Left lobe of liver (tissue), 2 donors: Measurements from ENCODE around the gene AVP. TPM values are rescaled to one million over a fixed set of nuclear protein-coding genes. Genes with fewer than 3 reads are reported as not detected.

Experiments used
- ATAC-seq: fragments of 200-7000 bp; cut with Tn5 transposase; one replicate; pipeline ENCODE4 v1.9.1; 2020; ENCODE audit warnings: mild to moderate bottlenecking, moderate library complexity
- DNase-seq: peaks from one replicate; pipeline ENCODE4 v3.0.0-alpha.2; 2020; ENCODE audit warnings: low spot score
- total RNA-seq: library from RNA; stranded (reverse); gene quantifications from one replicate; pipeline ENCODE4 v1.2.1, GENCODE V29; 2021
- donor health status: DM: no; HTN: no; CAD: no; lungs with moderate emphysema.
- donor health status: DM: no; HTN: yes; CAD: no.

AVP gene
- total RNA-seq, 1 donor from 2014 or later = not detected

DNA sequence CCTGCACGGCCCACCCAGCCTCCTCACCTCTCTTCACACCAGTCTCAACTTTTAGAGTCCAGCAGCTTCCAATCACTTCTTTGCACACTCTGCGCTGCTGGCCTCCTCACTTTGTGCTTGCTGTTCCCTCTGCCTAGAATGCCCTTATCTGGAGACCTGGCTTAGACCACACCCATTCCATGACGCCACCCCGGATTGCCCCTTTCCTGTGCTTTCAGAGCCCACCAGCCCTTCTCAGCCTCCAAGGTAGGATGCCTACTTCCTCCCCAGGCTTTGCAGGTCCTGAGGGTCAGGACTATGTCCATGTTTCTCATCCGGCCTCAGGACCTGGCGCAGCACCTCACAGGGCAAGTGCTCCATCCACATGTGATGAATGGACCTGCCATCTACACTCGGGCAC is 27.0 kb upstream of the AVP start:
- ATAC-seq = no peak
- DNase-seq = no peak

DNA sequence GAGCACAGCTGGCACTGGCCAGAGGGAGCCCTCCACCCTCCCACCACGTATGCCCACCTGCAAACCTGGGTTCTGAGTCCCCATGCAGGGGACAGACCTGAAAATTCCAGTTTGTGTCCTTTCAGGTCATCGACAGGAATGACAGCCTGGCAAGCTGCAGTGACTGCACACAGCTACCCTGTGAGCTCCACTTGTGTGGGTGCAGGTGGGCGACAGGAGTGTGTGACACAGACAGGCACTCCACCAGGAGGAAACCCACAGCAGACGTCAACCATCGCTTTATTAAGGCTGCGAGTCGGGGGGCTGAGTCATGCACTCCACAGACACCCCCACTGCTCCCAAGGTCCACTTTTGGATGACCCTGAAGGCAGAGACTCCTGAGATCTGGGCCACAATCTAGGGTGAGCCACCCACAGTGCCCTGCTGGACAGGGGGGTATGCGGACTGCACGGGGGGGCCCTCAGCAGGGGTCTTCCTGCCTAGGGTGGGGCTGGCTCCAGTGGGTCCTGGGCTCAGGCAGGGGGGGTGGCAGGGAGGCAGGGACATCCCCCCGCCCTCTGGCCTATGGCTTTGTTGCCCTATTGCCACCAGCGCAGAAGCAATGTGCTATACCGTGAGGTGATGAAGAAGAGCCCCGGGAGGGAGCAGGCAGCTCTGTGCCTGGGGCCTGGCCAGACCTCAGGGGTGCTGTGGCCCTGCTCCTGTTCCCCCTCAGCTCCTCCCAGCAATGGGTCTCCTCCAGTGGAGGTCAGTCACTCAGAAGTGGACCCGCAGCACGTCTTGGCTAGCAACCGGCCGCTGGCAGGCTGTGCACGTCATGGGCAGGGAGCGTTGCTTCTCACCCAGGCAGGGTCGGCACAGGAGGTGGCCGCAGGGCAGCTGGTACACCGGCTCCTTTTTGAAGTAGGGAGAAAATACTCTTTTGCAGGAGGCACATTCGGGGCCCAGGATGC is 25.1 kb upstream of the AVP start:
- ATAC-seq = no peak
- DNase-seq = no peak

DNA sequence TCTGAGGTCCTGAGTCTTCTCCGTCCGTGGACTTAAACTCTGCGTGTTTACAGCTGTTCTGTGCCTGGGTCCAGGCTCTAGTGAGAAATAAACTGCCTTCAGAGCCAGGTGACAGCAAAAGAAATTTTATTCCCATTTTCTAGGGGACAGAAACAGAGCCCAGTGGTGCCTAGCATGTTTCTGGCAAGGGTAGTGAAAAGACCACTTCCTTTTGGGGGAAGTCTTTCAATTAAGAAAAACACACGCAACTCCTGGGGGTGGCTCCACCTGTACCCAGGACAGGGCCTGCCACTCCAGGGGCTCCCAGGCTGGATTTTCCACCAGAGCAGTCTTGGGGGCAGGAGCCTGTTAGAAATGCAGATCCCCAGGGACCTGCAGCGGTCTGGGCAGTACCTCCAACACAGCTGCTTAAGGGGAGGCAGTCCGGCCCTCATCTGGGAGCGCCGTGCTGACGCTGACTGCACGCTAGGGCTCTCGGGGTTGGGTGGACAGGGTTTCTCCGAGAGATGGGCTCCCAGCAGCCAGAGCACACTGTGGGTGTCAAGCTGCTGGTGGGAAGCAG is 23.0 kb upstream of the AVP start:
- DNase-seq (no peak), ATAC-seq (no peak)

DNA sequence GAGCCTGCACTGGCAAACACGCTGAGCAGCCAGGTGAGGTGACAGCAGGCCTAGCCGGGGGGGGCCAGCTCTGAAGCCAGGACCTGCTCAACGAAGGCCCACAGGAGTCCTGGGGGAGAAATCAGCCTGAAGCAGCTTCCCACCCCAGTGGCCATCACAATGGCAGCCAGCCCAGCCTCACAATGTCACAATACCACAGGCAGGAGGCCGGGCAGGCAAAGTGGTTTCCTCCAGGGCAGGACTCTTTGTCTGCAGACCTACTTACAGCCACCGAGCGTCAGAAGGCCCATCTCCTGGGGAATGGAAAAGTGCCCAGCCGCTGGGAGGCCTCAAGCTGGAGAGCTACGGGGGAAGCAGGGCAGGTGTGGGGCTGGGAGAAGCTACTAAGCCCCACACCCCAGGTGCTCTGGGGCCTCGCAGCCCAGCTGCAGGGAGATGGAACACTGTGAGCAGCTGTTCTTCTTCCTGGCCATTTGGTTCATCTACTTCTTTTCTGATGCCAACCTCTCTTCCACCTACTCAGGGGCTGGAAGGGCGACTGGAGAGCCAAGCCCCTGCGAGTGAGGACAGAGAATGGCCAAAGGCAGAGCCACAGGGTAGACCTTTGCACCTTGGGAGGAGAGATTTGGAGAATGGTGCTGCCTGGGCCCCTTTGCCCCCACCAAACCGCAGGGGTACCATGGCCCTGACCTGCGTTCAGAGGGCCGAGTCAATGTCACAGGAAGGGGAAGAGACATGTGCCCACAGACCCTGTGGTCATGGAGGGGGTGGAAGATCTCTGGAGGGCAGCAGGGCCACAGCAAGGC is 22.3 kb upstream of the AVP start:
- ATAC-seq = no peak
- DNase-seq = no peak

DNA sequence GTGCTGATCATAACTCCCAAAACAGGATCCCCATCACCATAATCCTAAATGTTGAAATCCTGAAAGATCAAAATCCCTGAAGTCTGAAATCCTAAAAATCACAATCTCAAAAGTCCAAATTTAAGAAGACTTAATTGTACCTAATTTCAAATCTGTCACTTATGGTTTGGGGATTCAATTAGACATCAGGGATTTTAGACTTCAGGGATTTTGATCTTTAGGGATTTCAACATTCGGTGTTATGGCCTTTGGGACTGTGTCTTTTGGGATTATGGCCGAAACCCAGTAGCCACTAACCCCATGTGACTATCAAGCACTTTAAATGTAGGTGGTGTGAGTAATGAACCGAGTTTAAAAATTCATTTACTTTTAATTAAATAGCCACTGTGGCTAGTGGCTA is 21.7 kb upstream of the AVP start:
- no peak for DNase-seq
- no peak for ATAC-seq

DNA sequence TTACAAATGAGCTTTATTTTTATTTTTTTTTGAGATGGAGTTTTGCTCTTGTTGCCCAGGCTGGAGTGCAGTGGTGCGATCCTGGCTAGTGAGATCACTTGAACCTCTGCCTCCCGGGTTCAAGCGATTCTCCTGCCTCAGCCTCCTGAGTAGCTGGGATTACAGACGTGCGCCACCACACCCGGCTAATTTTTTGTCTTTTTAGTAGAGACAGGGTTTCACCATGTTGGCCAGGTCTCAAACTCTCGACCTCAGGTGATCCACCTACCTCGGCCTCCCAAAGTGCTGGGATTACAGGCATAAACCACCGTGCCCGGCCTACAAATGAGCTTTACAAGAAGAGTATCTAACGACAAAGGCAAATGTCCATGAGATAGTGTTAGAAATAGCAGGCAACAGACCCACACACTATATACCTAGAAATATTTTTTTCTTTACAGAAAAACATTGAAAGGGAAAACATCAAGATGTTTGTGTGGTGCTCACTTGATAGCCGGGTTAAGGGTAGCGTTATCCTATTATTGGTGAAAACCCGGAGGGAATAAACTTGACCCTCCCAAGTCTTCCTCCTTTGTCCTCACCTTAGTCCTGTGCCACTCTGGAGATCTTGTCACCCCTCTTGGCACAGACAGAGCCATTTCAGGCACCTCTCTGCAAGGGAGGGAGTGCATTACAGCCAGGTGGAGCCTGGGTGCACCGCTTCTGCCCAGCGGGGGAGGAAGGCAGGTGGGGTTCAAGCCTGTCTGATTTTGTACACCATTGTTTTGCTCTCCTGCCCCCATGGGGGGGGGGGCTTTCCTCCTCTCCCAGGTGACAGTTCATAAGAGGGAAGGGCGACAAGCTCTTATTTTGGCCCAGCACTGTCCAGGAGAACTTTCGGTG is 21.0 kb upstream of the AVP start:
- ATAC-seq (no peak), DNase-seq (no peak)

DNA sequence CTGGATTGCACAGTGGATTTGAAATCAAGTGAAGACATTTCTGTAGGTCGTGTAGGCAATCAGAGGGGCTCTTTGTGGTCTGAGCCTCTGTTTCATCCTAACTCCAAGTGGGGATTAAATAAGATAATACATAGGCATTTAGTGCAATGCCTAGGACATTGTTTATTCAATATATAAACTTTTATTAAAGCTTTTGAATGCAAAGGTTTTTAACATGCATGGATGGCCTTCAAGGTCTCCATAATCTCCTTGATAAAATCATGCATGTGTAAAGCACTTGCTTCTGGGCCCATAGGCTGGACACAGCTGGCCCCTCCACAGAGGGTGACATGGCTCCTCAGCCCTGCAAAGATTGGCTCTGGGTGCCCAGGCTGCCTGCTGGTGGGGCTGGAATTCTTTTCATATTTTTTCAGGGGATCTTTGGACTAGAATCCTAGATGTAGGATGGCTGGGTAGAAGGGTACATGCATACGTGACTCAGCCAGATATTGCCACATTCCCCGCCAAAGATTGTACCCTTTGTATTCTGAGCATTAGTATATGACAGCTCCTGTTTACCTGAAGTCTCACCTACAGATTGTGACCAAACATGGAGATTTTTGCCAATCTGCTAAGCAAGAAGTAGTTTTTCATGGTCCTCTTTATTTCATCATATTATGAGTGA is 19.0 kb upstream of the AVP start:
- ATAC-seq (no peak), DNase-seq (no peak)

DNA sequence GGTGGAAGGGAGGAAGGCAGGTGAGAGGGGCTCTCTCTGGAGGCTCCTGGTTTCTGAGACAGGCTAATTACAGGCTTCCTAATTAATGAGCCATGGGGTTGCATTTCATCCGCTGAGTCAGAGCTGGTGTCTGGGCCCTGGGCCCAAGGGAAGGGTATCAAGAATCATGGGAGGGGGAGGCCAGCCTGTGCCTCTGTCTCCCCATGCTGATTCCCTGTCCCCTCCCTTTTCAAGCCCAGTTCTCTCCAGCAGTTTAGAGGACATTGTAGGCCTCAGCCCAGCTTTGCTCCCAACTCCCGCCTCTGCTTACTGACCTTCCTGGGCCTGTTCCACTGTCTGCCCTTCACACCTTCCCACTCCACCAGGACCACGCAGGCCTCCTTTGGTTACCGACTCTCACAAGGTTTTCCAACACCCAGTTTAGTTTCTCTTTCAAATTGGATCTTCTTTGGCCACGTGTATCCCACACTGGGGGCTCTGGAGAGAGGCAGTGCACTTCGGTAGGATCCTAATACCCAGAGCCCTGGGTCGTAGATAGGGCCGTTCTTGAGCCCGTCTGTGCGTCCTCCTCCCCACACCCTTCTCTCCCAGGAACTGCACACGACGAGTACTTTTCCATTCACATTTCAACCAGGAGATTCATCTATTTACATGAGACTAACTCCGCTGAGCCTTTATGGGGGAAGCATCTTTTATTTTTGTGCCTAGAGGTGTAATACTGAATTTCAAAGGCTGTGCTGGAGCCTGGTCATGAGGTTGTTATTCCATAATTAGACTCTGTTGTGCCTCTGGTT is 18.2 kb upstream of the AVP start:
- no peak for ATAC-seq
- DNase-seq = no peak

DNA sequence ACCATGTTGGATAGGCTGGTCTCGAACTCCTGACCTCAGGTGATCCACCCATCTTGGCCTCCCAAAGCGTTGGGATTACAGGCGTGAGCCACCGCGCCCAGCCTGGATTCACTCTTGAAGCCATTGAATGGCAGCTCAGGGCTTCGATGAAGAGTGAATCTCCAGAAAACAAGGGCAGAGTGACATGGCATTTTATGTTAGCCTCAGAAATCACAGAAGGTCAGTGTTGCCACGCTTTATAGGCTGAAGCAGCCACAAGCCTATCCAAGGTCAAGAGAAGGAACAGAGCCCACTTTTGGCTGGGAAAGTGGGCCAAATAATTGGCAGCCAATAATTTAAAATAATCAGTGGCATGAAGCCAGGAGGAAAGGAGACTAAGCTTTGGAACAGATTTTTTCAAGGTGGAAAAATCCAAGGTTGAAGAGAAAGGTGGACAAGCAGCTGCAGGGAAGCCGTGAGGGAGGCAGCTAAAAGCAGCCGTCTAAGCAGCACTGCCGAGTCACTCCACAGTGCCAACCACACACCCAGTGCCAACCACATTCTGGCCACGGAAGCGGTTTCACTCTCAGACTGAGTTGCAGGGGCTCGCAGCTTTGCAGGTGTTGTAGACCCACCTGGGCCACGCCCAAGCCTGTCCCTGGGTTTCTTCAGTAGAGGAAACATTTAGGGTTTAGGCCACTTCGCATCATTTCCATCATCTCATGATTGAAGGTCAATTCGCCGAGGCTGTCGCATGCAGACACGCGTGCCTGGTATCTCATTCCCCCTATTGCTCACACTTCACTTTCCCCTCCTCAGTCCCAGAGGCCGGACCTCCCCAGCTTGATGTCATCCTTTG is 17.4 kb upstream of the AVP start:
- DNase-seq (no peak), ATAC-seq (no peak)

DNA sequence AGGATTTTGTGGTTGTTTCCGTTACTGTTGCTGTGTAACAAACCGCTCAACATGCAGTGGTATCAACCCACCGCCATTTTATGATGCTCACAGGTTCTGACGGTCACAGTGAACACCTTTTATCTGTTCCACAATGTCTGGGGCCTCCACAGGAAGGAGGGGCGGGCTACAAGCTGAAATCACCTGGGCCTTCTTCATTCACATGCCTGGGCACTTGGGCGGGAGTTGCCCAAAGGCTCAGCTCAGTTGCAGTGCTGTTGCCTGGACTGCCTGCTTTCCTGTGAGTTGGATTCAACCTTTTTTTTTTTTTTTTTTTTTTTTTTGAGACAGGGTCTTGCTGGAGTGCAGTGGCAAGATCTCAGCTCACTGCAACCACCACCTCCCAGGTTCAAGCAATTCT is 16.7 kb upstream of the AVP start:
- ATAC-seq = no peak
- DNase-seq = no peak

DNA sequence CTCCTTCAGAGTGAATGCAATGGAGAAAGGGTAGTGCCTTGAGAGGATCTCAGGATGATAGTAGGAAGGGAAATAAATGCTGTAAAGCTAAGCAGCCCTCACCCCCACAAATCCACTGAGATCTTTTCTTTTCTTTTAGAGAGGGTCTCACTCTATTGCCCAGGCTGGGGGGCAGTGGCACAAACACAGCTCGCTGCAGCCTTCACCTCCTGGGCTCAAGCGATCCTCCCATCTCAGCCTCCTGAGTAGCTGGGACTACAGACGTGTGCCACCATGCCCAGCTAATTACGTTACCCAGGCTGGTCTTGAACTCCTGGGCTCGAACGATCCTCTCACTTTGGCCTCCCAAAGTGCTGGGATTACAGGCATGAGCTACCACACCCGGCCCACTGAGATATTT is 16.0 kb upstream of the AVP start:
- DNase-seq = no peak
- ATAC-seq = no peak

DNA sequence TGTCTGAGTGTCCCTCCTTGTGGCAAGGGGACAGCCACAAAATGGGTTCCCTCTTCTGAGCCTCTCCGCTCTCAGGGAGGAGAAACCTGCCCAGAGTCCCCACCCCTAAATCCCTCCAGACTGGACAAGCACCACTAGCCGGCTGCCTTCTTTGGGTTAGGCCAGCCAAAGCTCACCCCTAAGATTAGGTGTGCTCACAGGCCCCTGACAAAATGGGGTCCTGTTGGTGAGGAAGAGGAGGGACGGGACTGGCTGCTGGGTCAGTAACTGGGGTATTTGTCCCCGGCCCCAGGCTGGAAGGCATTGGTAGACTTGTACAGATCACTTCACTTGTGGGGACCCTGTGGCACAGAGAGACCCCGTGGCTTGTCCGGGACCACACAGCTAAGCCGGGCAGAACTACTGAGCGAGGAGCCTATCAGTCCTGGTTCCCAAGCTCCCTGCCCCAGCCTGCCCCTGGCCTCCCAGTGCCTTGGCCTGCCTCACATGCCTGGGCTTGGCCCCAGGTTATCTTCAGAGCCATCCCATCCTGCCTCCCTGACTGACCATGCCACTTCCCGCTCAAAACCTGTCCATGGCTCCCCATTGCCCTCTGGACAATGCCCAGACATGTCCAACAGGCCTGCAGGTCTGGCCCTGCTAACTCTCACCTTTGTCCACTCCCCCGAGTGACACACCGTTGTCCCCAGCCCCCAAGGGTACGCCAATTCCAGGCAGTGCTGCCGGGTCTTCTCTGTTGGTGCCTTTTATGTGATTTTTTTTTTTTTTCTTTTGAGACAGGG is 10.5 kb upstream of the AVP start:
- no peak for DNase-seq

DNA sequence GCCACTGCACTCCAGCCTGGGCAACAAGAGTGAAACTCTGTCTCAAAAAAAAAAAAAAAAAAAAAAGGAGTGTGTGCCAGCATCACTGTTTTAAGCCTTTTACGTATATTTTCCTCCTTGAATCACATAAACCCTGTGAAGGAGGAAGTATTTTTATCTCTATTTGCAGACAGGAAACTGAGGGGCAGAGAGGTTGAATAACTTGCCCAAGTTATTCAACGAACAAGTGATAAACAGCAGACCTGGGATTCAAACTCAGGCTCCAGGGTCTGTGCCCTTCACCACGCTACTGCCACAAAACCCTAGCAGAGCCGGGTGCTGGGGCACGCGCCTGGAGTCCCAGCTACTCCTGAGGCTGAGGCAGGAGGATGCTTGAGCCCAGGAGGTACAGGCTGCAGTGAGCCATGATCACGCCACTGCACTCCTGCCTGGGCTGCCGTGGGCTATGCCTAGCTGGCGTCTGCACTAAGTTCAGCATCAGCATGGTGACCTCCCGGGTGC is 9.4 kb upstream of the AVP start:
- DNase-seq (no peak), ATAC-seq (no peak)

More for the DNA sequence above, 10.5 kb upstream of the AVP start:
- ATAC-seq = no peak

DNA sequence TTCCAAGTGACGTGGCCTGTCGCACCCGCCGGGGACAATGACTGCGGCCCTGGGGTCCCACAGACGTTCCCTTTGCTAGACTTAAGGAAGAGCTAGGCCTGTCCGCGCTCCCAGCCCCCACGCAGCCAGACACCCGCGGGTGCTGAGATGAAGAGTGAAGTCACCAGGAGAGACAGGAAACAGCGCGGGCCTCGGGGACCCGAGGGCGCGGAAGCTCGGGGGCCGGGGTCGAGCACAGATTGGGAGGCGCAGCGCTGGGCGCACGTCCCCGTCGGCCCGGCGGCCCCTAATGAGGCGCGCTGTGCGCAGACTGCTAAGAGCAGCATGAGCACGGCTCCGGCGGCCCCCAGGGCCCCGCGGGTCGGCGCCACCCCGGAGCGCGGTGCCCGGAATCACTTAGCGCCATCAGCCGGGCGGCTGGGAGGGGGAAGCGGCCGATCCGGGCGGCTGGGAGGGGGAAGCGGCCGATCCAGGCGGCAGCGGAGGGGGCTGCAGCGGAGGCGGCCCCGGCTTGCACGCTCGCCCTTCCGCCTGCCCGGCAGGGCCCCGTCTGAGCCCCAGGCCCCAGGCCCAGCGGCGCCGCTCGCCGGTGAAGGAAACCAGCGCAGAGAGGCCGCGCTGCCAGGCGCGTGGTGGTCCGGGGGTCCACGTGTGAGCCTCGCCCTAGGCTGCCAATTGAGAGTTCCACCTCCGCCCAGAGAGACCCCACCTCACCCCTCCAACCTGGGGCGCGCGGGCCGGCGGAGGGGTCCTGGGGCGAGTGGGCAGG is 8.3 kb upstream of the AVP start:
- ATAC-seq (peak; percentile 13), DNase-seq (no peak)

DNA sequence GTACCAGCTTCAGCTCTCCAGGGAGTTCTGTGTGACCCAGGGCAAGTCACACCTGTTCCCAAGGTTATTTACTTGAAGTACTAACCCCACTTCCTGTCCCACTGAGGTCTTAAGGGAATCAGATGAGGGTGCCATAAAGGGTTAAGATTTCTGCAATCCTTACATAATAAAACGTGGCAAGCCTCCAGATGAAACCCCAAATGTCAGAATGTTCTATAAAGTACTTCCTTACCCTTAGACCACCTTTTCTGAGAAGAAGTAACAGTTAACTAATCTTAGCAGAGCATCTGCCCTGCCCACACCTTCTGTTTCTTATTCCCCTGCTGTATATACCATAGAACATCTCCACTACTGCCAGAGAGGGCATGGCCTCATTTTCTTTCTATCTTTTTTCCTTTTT is 6.0 kb upstream of the AVP start:
- ATAC-seq (no peak), DNase-seq (no peak)

DNA sequence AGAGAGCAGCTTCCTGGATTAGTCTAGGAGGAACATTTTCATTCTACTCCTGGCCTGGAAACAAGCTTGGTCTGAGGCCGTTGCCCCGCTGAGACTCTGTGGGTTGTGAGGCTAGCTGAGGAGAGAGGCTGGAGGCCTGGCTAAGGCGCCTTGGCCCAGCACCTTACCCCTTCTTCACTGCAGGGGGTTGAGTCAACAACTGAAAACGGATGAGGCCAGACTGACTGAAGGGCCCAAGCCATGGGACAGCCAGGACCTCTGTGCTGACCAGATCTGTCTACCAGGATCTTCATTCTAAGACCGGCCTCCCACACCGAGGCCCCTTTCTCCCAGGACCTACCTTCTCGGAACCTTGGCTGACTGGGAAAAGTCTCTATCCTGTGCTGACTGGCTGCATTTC is 3.5 kb upstream of the AVP start:
- DNase-seq (no peak), ATAC-seq (no peak)

DNA sequence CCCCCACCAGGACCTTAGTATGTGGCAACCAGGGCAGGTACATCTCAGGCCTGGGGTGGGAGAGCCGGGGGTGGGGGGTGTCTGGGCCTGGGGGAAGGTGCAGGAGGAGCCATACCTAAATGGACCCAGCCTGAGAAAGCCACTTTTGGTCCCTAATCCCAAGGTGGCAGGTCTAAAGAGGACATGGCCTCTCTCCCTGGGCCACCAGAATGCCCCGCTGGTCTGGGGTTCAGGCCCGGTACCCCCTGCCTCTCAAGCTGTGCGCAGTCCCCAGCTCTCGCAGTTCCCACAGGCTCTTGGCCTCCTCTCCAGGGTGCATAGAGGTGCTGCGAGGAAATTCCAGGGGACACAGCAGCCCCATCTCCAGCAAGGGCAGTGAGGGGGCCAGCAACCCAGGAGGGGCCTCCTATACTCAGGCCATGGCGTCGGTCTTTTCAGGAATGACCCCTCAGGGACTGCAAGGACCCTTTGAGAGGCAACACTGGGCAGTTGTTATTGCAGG is 1.1 kb upstream of the AVP start:
- ATAC-seq (no peak), DNase-seq (no peak)
